Activated CD8-positive, alpha-beta T cell treated with anti-CD3 and anti-CD28 coated beads for 36 hours (primary cell): ENCODE data around the gene REC8. TPM values are rescaled to one million over a fixed set of nuclear protein-coding genes. Genes with fewer than 3 reads are reported as not detected.

Experiments used
- ATAC-seq: fragments of 200-7000 bp; cut with Tn5 transposase; one replicate; pipeline ENCODE4 v1.10.0; 2021; ENCODE audit warnings: mild to moderate bottlenecking, moderate library complexity
- CTCF ChIA-PET: fragments of 350-600 bp; sonication (Branson Sonifier 250); formaldehyde crosslinking; loops from one replicate; lab custom pipeline; 2021; ENCODE audit warnings: antibody characterized with exemption; lab: Charles Lee
- POLR2A ChIA-PET: fragments of 350-600 bp; sonication (Branson Sonifier 250); formaldehyde crosslinking; loops from one replicate; lab custom pipeline; 2021; ENCODE audit warnings: antibody characterized with exemption; lab: Charles Lee
- DNase-seq: peaks from one replicate; pipeline ENCODE4 v3.0.0-alpha.2; 2020
- H3K27ac Mint-ChIP-seq: one replicate; pipeline ENCODE4 v1.8.0; 2021; ENCODE audit warnings: mild to moderate bottlenecking, mixed read lengths
- H3K27me3 Mint-ChIP-seq: one replicate; pipeline ENCODE4 v1.8.0; 2021; ENCODE audit warnings: mixed read lengths
- H3K36me3 Mint-ChIP-seq: one replicate; pipeline ENCODE4 v1.8.0; 2021; ENCODE audit warnings: low read depth, mixed read lengths
- H3K4me1 Mint-ChIP-seq: one replicate; pipeline ENCODE4 v1.8.0; 2021; ENCODE audit warnings: low read depth, mixed read lengths
- H3K4me3 Mint-ChIP-seq: one replicate; pipeline ENCODE4 v1.8.0; 2021; ENCODE audit warnings: mild to moderate bottlenecking, moderate library complexity, mixed read lengths
- H3K9me3 Mint-ChIP-seq: one replicate; pipeline ENCODE4 v1.8.0; 2021; ENCODE audit warnings: mixed read lengths
- CTCF ChIP-seq: fragments of 200-600 bp; IDR thresholded peaks from one replicate; pipeline ENCODE4 v1.8.0; 2022; ENCODE audit warnings: antibody characterized with exemption, mild to moderate bottlenecking
- intact Hi-C: fragments of 100-400 bp; cut with micrococcal nuclease; formaldehyde crosslinking; loops from one replicate; pipeline ENCODE4 v1.10.0; 2022
- total RNA-seq, 2 experiments: library from RNA; stranded (reverse); gene quantifications; one replicate each; pipeline ENCODE4 v1.2.3, GENCODE V29; 2021

REC8 gene
- total RNA-seq, 2 experiments from 2014 or later, result 25.0 to 32.9 TPM

GRCh38 chr14:24179294-24179960 is 7.5 kb downstream of the REC8 start:
- ChIA-PET POLR2A (interaction anchor here (0.6 to 13.4 kb wide), 8 partner anchors 8 to 34 kb away, joined by 3 to 163 read pairs (median 24); partner anchors contain the start of genes CHMP4A, IPO4, IRF9 and PSME2), CTCF (interaction anchor here (2.7 kb wide), 1 partner anchor 18 kb away, joined by 13 read pairs; the partner anchor contains the start of gene IRF9)
- H3K4me1 Mint-ChIP-seq, result peaks cover 2% of the 10 kb centered on the region
- ATAC-seq (no peak), DNase-seq (no peak)
- H3K9me3 Mint-ChIP-seq, result no peaks in the 10 kb centered on the region
- intact Hi-C loops, result no loop called here
- TF ChIP-seq CTCF, result no peak
- H3K4me3 Mint-ChIP-seq, result no peak overlapping the region
- H3K36me3 Mint-ChIP-seq, result peaks cover 17% of the 10 kb centered on the region
- H3K27me3 Mint-ChIP-seq, result no peaks in the 10 kb centered on the region
- no peak overlapping the region for H3K27ac Mint-ChIP-seq

- CTCF ChIA-PET, result interaction anchor here (1.1 to 2.7 kb wide), 2 partner anchors 19 to 126 kb away, joined by 4 to 13 read pairs; partner anchors contain the start of gene IRF9
- no peak for DNase-seq
- POLR2A ChIA-PET, result interaction anchor here (0.6 to 13.4 kb wide), 10 partner anchors 8 to 53 kb away, joined by 3 to 163 read pairs (median 12); partner anchors contain the start of genes CHMP4A, IPO4, IRF9 and PSME1
- Mint-ChIP-seq H3K27ac (peak overlapping the region; percentile 5), H3K36me3 (peaks cover 21% of the 10 kb centered on the region), H3K4me3 (no peak overlapping the region), H3K27me3 (no peaks in the 10 kb centered on the region), H3K9me3 (no peaks in the 10 kb centered on the region), H3K4me1 (peaks cover 2% of the 10 kb centered on the region)
- TF ChIP-seq CTCF, result no peak
- no peak for ATAC-seq
- intact Hi-C loops, result no loop called here
These were observed 8.3 kb downstream of the REC8 start for GRCh38 chr14:24179961-24180796.

- intact Hi-C loops, result no loop called here
- H3K27ac Mint-ChIP-seq, result no peak overlapping the region
- peaks cover 6% of the 10 kb centered on the region for H3K4me1 Mint-ChIP-seq
- CTCF ChIA-PET, result interaction anchor here (1.1 kb wide), 1 partner anchor 125 kb away, joined by 4 read pairs; no protein-coding TSS in a partner anchor
- H3K9me3 Mint-ChIP-seq, result no peaks in the 10 kb centered on the region
- H3K4me3 Mint-ChIP-seq, result no peak overlapping the region
- no peaks in the 10 kb centered on the region for H3K27me3 Mint-ChIP-seq
- peaks cover 21% of the 10 kb centered on the region for H3K36me3 Mint-ChIP-seq
- POLR2A ChIA-PET, result interaction anchor here (0.8 to 13.4 kb wide), 7 partner anchors 10 to 52 kb away, joined by 3 to 163 read pairs (median 4); partner anchors contain the start of genes IRF9, PSME1, REC8 and TM9SF1
- ATAC-seq, result no peak
- no peak for DNase-seq
- no peak for TF ChIP-seq CTCF
These were observed 9.6 kb downstream of the REC8 start for GRCh38 chr14:24181371-24182077.

- intact Hi-C loops, result no loop called here
- Mint-ChIP-seq H3K27me3 (no peaks in the 10 kb centered on the region), H3K4me1 (peaks cover 13% of the 10 kb centered on the region), H3K9me3 (no peaks in the 10 kb centered on the region), H3K27ac (no peak overlapping the region), H3K4me3 (no peak overlapping the region), H3K36me3 (peaks cover 26% of the 10 kb centered on the region)
- POLR2A ChIA-PET, result interaction anchor here (1.1 to 13.4 kb wide), 5 partner anchors 11 to 50 kb away, joined by 3 to 163 read pairs (median 6); partner anchors contain the start of genes IRF9, REC8 and TM9SF1
- CTCF ChIA-PET, result no interaction called here
- no peak for ATAC-seq
- no peak for TF ChIP-seq CTCF
- DNase-seq, result no peak
These were observed 10.4 kb downstream of the REC8 start for GRCh38 chr14:24182110-24182882.
